Endometrial microvascular endothelial cells (primary cell): ENCODE measurements around the gene STX18. TPM values are rescaled to one million over a fixed set of nuclear protein-coding genes. Genes with fewer than 3 reads are reported as not detected.

Experiments
- in situ Hi-C: cut with HindIII; loops from 2 replicates; pipeline ENCODE4 v1.10.0; 2017; ENCODE audit warnings: low sequenced_read_pairs, low pct_unique_long_range_greater_than_20kb; ENCODE audit errors: inconsistent ontology term
- total RNA-seq: library from RNA; depleted of rRNA; stranded (reverse); fragments of >200 nt; gene quantifications from one replicate; pipeline ENCODE4 v1.2.3, GENCODE V29; 2015; ENCODE audit errors: inconsistent ontology term

STX18 gene
- total RNA-seq, 1 donor from 2014 or later: 20.4 TPM

DNA sequence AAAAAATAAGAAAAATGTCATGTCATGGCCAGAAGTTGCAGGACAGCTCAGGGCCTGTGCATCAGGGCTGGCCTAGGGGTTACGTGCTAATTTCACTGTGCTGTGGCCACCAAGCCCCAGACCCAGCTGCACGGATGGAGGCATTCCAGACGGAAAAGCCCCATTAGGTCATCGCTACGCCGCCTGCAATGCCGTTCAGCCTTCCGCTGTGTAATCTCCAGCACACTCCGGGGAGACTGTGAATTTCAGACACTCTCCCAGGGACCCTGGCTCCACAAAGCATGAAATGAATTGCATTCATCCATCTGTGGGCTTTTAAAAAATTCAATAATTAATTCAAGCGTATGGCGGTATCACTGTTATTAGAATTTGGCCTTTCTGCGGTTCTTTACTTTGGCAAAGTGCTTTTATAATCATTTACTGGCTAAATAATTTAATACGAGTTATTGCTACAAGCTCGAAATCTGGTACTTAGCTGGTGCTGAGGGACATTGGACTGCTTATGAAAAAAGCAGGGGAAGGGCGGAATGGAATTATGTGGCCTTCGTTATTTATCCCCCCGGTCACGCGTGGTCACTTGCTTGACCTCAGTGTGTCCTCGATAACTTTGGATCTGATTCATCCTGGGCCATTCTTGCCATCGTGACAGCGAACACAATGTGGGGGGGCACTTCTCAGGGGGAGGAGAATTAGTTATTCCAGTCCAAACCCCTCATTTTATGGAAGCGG lies 164.0 kb downstream of the STX18 start:
- in situ Hi-C loops: no loop called here

DNA sequence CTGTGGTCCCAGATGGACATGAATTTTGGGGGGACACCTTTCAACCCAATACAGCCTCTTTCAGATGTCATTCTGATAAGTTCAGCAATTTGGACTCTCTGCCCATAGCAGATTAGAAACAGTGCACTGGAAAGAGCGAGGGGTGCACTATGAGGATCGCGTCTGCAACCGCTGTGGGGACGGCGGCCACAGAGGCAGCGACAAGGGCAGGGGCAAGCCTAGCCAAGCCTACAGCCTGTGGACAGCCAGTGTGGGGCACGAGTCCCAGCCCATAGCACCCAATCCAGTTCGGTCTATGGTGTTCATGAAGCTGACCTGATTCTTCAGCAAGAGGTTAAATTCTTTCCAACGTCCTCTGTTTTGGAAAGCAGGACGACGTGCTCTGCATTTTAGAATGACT lies 164.7 kb downstream of the STX18 start:
- in situ Hi-C loops: no loop called here

DNA sequence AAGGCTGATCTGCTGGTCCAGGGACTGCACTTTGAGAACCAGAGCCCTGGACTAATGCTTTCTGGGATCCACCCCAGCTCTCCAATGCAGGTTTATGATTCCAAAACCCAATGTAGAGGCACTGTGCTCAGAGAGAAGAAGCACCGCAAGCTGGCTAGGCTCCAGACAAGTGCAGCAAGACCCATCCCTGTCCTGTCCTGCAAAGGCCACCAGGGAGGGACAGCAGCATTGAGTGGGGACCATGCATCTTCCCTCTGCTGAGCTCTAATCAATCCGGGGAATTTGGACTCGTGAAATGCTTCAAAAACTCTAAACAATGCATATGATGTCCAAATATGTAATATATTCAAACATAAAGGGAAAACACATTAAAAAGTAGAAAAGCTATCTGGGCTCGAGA lies 165.8 kb downstream of the STX18 start:
- in situ Hi-C loops: no loop called here

DNA sequence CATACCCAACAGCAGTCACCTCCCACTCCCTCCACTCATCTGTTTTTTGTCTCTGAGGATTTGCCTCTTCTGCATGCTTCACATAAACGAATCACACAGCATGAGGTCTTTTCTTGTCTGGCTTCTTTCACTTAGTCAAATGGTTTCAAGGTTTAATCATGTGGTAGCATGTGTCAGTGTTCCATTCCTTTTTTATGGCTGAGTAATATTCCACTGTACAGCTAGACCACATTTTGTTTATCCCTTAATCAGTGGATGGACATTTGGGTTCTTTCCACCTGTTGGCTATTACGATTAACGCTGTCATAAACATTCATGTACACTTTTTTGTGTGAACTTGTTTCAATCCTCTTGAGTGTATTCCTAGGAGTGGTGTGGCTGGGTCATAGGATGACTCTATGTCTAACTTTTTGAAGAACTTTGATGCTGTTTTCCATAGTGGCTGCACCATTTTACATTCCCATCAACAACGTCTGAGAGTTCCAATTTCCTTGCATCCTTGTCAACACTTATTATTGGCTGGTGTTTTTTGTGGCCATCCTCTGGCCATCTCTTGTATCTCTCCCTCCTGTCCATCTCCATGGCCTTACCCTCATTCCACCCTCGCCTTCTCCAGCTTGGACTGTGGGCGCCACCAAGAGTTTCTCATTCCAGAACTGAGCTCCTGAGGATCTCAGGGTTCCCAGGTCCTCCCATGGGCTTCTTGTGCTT lies 167.3 kb downstream of the STX18 start:
- in situ Hi-C loops: no loop called here

Other genes with a start within 250 kb of the STX18 start
- 13.8 TPM for gene NSG1, start 154.9 kb downstream of the STX18 start, total RNA-seq